Frontal cortex (tissue), 4 donors: ENCODE data around the gene RND1. TPM values are rescaled to one million over a fixed set of nuclear protein-coding genes. Genes with fewer than 3 reads are reported as not detected.

ENCODE experiments used
- DNase-seq, 2 donors: peaks; one replicate each; pipeline ENCODE4 v3.0.0; 2012; ENCODE audit warnings: low spot score in 2 of 2
- FAIRE-seq: peaks from 2 replicates; lab custom pipeline; 2012; peaks lifted over from hg19 to GRCh38; lab: Jason Lieb, UNC
- small RNA-seq: library from RNA; depleted of rRNA; stranded (forward); fragments of <200 nt; gene quantifications from one replicate; pipeline ENCODE3, GENCODE V24; 2014
- total RNA-seq: library from RNA; depleted of rRNA; stranded (reverse); fragments of >200 nt; gene quantifications from one replicate; pipeline ENCODE4 v1.2.3, GENCODE V29; 2014
- donor health status: control.
- donor health status: control.
- donor health status: control.

RND1 gene
- total RNA-seq, 1 donor from 2014 or later, result 24.9 TPM

GRCh38 chr12:48814262-48815125 is 51.2 kb downstream of the RND1 start:
- no peak for FAIRE-seq

GRCh38 chr12:48813465-48814261 is 52.0 kb downstream of the RND1 start:
- FAIRE-seq (no peak), DNase-seq (no peak)

More at GRCh38 chr12:48814262-48815125, 51.2 kb downstream of the RND1 start:
- peak; percentile 68 to 89 for DNase-seq

- no peak for FAIRE-seq
Measured at GRCh38 chr12:48812389-48812788, 53.3 kb downstream of the RND1 start.

GRCh38 chr12:48811437-48812090 is 54.1 kb downstream of the RND1 start:
- DNase-seq (no peak), FAIRE-seq (no peak)

More at GRCh38 chr12:48812389-48812788, 53.3 kb downstream of the RND1 start:
- DNase-seq, result no peak

GRCh38 chr12:48810903-48811431 is 54.7 kb downstream of the RND1 start:
- no peak for DNase-seq
- no peak for FAIRE-seq

- no peak for FAIRE-seq
Measured at GRCh38 chr12:48807981-48808380, 57.7 kb downstream of the RND1 start.

More at GRCh38 chr12:48807981-48808380, 57.7 kb downstream of the RND1 start:
- no peak for DNase-seq

Small RNA genes within 50 kb of the gene (small RNA-seq; reads per million reads assigned to genes)
- gene AC073610.1, result not detected
- not detected for gene RF00019
- not detected for gene RNU6-600P

Other genes with a start within 250 kb of the RND1 start
- gene KANSL2, start 183.6 kb downstream of the RND1 start, total RNA-seq, result 78.3 TPM
- gene CCNT1, start 149.2 kb downstream of the RND1 start, total RNA-seq, result 34.6 TPM
- gene ADCY6, start 76.8 kb downstream of the RND1 start, total RNA-seq, result 25.7 TPM
- gene CACNB3, start 47.4 kb downstream of the RND1 start, total RNA-seq, result 41.6 TPM
- 55.8 TPM for gene DDX23, start 13.7 kb downstream of the RND1 start, total RNA-seq
- gene FKBP11, start 59.6 kb upstream of the RND1 start, total RNA-seq, result 3.3 TPM
- gene ARF3, start 91.6 kb upstream of the RND1 start, total RNA-seq, result 67.7 TPM
- gene WNT10B, start 105.9 kb upstream of the RND1 start, total RNA-seq, result 3.7 TPM
- not detected for gene WNT1, start 112.5 kb upstream of the RND1 start, total RNA-seq
- 14.7 TPM for gene DDN, start 133.5 kb upstream of the RND1 start, total RNA-seq
- 29.3 TPM for gene PRKAG1, start 152.9 kb upstream of the RND1 start, total RNA-seq
- 14.7 TPM for gene KMT2D, start 194.9 kb upstream of the RND1 start, total RNA-seq
- 1.2 TPM for gene RHEBL1, start 204.1 kb upstream of the RND1 start, total RNA-seq
- gene DHH, start 228.9 kb upstream of the RND1 start, total RNA-seq, result 0.41 TPM
- gene LMBR1L, start 245.0 kb upstream of the RND1 start, total RNA-seq, result 83.6 TPM